Activated CD4-positive, alpha-beta T cell treated with anti-CD3 and anti-CD28 coated beads, Interleukin-2, amount 50 U/mL, for 1 hour (primary cell): ENCODE results near the gene KIRREL1.

ENCODE experiments used
- DNase-seq: peaks from one replicate; pipeline ENCODE4 v3.0.0-alpha.2; 2020

KIRREL1 gene

DNA sequence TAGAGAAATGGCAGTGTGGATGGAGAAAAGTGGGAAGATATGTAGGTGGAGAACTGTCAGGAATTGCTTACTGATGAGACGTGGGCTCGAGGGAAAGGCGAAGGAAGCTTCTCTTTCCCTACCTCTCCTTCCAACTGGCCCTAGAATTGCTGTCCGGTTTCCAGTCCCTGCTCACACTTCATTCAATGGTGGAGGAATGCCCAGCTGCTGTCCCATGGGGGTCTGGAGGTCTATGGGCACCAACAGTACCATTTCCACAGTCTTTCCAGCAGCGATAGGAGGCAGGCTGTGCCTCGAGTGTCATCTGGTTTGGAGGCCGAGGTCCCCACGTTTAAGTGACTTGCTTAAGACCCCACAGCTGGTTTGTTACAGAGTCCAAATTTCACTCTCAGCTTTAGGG lies 155.7 kb downstream of the KIRREL1 start:
- DNase-seq = no peak
